ENCODE measurements around the gene ADAMTS14.
A peak's percentile ranks its signal among the peaks of the same experiment; 100 is the strongest.

The ADAMTS14 gene

GRCh38 chr10:70753026-70753663 lies 80.8 kb downstream of the ADAMTS14 start:
- POLR2A ChIA-PET, result no interaction called here
- DNase-seq (ENCODE audit: extremely low spot score), result no peak
- CTCF ChIA-PET, result interaction anchor here (0.7 to 1.2 kb wide), 2 partner anchors 194 to 198 kb away, joined by 3 to 4 read pairs; no protein-coding TSS in a partner anchor
- TF ChIP-seq LEF1 (IDR thresholded peaks at IDR 0.05; ENCODE audit: borderline replicate concordance), result no peak
- TF ChIP-seq FOXK2 (IDR thresholded peaks at IDR 0.05), result no peak

GRCh38 chr10:70753841-70754621 lies 81.7 kb downstream of the ADAMTS14 start:
- ChIA-PET CTCF (interaction anchor here (1.2 kb wide), 1 partner anchor 195 kb away, joined by 4 read pairs; no protein-coding TSS in a partner anchor), POLR2A (no interaction called here)
- TF ChIP-seq SP1 (IDR thresholded peaks at IDR 0.05) (no peak), TARDBP (IDR thresholded peaks at IDR 0.05) (no peak), CTBP1 (IDR thresholded peaks at IDR 0.05; ENCODE audit: borderline replicate concordance) (no peak), FOXK2 (IDR thresholded peaks at IDR 0.05) (no peak), HDGF (IDR thresholded peaks at IDR 0.05; ENCODE audit: borderline replicate concordance) (no peak), LEF1 (IDR thresholded peaks at IDR 0.05; ENCODE audit: borderline replicate concordance) (no peak), FOXM1 (IDR thresholded peaks at IDR 0.05; ENCODE audit: borderline replicate concordance) (no peak), FOXA1 (IDR thresholded peaks at IDR 0.05) (no peak), ELF4 (IDR thresholded peaks at IDR 0.05) (no peak), ARNT (IDR thresholded peaks at IDR 0.05) (no peak), SUZ12 (IDR thresholded peaks at IDR 0.05) (no peak), BHLHE40 (IDR thresholded peaks at IDR 0.05; ENCODE audit: borderline replicate concordance) (no peak), ZNF384 (IDR thresholded peaks at IDR 0.05) (no peak)
- DNase-seq (ENCODE audit: extremely low spot score), result no peak

GRCh38 chr10:70756700-70757360 lies 84.5 kb downstream of the ADAMTS14 start:
- DNase-seq (ENCODE audit: extremely low spot score), result no peak
- POLR2A ChIA-PET, result no interaction called here

GRCh38 chr10:70757856-70758255 lies 85.5 kb downstream of the ADAMTS14 start:
- TF ChIP-seq ELF4 (IDR thresholded peaks at IDR 0.05) (no peak), SP1 (IDR thresholded peaks at IDR 0.05) (no peak), TARDBP (IDR thresholded peaks at IDR 0.05) (no peak), SUZ12 (IDR thresholded peaks at IDR 0.05) (no peak), BHLHE40 (IDR thresholded peaks at IDR 0.05; ENCODE audit: borderline replicate concordance) (no peak), PKNOX1 (IDR thresholded peaks at IDR 0.05) (no peak), HDGF (IDR thresholded peaks at IDR 0.05; ENCODE audit: borderline replicate concordance) (no peak)
- ChIA-PET POLR2A (no interaction called here), CTCF (interaction anchor here (1.1 kb wide), 1 partner anchor 296 kb away, joined by 3 read pairs; no protein-coding TSS in a partner anchor)
- DNase-seq (ENCODE audit: extremely low spot score), result no peak

More at GRCh38 chr10:70756700-70757360, 84.5 kb downstream of the ADAMTS14 start:
- no peak for TF ChIP-seq NFRKB (IDR thresholded peaks at IDR 0.05)
- TF ChIP-seq FOXM1 (IDR thresholded peaks at IDR 0.05; ENCODE audit: borderline replicate concordance), result no peak
- TF ChIP-seq BHLHE40 (IDR thresholded peaks at IDR 0.05; ENCODE audit: borderline replicate concordance), result no peak
- no peak for TF ChIP-seq FOXK2 (IDR thresholded peaks at IDR 0.05)
- TF ChIP-seq SP1 (IDR thresholded peaks at IDR 0.05), result no peak
- TF ChIP-seq ELF4 (IDR thresholded peaks at IDR 0.05), result no peak
- no peak for TF ChIP-seq TARDBP (IDR thresholded peaks at IDR 0.05)
- TF ChIP-seq ARNT (IDR thresholded peaks at IDR 0.05), result no peak
- TF ChIP-seq FOXA1 (IDR thresholded peaks at IDR 0.05), result no peak
- TF ChIP-seq SUZ12 (IDR thresholded peaks at IDR 0.05), result no peak
- TF ChIP-seq L3MBTL2 (conservative IDR thresholded peaks at IDR 0.05), result no peak
- CTCF ChIA-PET, result interaction anchor here (0.7 kb wide), 1 partner anchor 17 kb away, joined by 3 read pairs; no protein-coding TSS in a partner anchor

GRCh38 chr10:70758757-70759514 lies 86.6 kb downstream of the ADAMTS14 start:
- TF ChIP-seq LEF1 (IDR thresholded peaks at IDR 0.05; ENCODE audit: borderline replicate concordance), result no peak
- TF ChIP-seq ARNT (IDR thresholded peaks at IDR 0.05), result no peak
- TF ChIP-seq PKNOX1 (IDR thresholded peaks at IDR 0.05), result no peak
- no peak for TF ChIP-seq ZNF384 (IDR thresholded peaks at IDR 0.05)
- TF ChIP-seq HDGF (IDR thresholded peaks at IDR 0.05; ENCODE audit: borderline replicate concordance), result no peak
- TF ChIP-seq TARDBP (IDR thresholded peaks at IDR 0.05), result no peak
- TF ChIP-seq FOXA1 (IDR thresholded peaks at IDR 0.05), result no peak
- no peak for TF ChIP-seq SP1 (IDR thresholded peaks at IDR 0.05)
- TF ChIP-seq NFRKB (IDR thresholded peaks at IDR 0.05), result no peak
- TF ChIP-seq FOXK2 (IDR thresholded peaks at IDR 0.05), result no peak
- TF ChIP-seq BHLHE40 (IDR thresholded peaks at IDR 0.05; ENCODE audit: borderline replicate concordance), result no peak
- TF ChIP-seq ELF4 (IDR thresholded peaks at IDR 0.05), result no peak
- TF ChIP-seq CTBP1 (IDR thresholded peaks at IDR 0.05; ENCODE audit: borderline replicate concordance), result no peak
- no peak for TF ChIP-seq SUZ12 (IDR thresholded peaks at IDR 0.05)
- TF ChIP-seq FOXM1 (IDR thresholded peaks at IDR 0.05; ENCODE audit: borderline replicate concordance), result no peak
- peak; percentile 74 for DNase-seq (ENCODE audit: extremely low spot score)
- POLR2A ChIA-PET, result no interaction called here
- CTCF ChIA-PET, result interaction anchor here (1.1 kb wide), 1 partner anchor 298 kb away, joined by 3 read pairs; no protein-coding TSS in a partner anchor

Measured in HEK293T (cell line).